Fibroblast of skin of left biceps (primary cell): ENCODE results near the gene SPACA7.
"Not testable (repeated sequence)": the region's sequence is repeated elsewhere in the genome, so short reads cannot be mapped to it uniquely, and the experiment has no call there.

Source experiments
- DNase-seq, 2 experiments: peaks; one replicate each; pipeline ENCODE4 v3.0.0-alpha.2; 2013; ENCODE audit warnings: low read depth in 2 of 2

SPACA7 gene

GRCh38 chr13:112424098-112424497 is 47.9 kb downstream of the SPACA7 start:
- DNase-seq: no peak

DNA sequence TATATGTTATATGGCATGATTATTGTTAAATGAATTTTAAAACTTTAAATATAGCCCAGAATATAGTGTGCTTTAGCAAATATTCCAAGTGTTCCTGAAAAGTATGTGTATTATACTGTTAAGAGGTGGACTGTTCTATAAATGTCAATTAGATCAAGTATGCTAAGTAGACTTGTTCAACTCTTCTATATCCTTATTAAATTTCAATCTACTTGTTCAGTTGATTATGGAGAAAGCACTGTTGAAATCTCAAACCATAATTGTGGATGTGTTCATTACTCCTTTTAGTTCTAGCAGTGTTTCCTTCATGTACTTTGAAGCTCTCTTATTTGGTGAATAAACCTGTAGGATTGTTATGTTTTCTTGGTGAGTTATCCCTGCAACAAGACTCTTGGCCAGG is 52.5 kb downstream of the SPACA7 start:
- DNase-seq: no peak

GRCh38 chr13:112431734-112432133 is 55.6 kb downstream of the SPACA7 start:
- no peak for DNase-seq

DNA sequence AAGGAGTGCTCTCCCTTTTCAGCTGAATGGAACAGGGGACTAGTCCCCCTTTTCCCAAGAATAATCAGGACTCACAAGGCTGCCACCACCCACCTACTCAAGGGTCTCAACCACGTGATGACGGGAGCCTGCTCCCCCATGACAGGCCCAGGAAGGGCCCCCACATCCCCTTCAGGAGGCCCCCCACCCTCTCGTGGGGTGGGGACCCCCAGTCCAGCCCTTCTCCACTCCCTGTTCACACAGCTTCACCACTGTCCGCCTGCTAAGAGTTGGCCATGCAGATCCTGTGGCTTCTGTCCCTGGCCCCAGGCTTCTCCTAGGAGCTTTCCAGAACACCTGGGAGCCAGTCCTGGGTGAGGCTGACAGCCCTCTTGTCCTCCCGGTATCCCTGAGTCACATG is 56.6 kb downstream of the SPACA7 start:
- not testable (repeated sequence) for DNase-seq

GRCh38 chr13:112433517-112433916 is 57.4 kb downstream of the SPACA7 start:
- DNase-seq: not testable (repeated sequence)

GRCh38 chr13:112434032-112434431 is 57.9 kb downstream of the SPACA7 start:
- DNase-seq: no peak

DNA sequence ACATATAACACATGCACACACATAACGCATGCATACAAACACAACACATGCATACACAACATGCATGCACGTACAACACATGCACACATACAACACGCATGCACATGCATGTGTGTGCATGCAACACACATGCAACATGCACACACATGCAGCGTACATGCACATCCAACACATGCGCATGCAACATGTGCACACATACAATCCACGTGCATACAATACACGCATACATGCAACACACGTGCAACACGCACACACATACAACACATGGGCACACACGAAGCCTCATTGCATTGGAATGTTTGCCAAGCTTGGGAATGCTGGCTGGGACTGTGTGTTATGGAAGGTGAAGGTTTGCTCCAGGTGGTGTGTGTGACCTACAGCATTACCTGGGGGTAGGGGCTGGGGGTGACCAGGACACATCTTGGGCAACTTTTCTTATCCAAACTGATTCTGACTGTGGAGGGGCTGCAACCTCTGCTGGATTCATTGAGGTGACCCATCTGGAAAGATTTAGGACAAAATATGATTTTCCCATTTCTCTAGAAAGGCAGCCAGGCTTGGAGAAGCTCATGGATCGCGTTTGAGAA is 58.9 kb downstream of the SPACA7 start:
- no peak for DNase-seq

DNA sequence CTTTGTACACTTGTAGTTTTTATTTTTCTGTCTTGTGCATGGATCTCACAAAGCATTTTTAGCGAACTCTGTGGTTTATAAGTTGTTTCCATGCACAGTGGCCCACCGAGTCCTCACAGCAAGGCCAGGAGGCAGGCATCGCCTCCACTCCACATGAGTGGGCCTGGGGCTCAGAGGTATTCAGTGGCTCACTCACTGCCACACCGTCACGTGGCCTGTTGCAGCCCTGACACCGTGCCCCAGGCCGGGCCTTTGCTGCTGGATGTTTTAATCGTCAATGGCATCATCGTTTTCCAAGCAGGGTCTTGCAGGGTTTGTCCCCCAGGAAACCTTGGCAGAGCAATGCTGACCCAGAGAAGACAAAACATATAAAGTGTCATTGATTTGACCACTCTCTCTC is 59.8 kb downstream of the SPACA7 start:
- DNase-seq: no peak

DNA sequence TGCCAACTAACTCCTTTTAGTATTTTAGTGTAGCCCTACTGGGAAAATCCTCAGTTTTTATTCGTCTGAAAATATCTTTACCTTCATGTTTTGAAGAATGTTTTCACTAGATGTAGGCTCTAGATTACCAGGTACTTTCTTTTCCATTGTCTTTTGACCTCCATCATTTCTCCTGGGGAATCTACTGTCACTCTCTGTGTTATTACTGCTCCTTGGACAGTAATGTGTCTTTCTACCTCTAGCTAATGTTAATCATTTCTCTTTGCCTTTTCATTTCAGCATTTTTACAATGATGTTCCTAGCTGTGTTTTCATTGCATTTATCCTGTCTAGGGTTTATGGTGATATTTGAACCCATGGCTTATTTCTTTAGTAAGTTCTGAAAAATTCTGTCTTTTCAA is 61.9 kb downstream of the SPACA7 start:
- no peak for DNase-seq

DNA sequence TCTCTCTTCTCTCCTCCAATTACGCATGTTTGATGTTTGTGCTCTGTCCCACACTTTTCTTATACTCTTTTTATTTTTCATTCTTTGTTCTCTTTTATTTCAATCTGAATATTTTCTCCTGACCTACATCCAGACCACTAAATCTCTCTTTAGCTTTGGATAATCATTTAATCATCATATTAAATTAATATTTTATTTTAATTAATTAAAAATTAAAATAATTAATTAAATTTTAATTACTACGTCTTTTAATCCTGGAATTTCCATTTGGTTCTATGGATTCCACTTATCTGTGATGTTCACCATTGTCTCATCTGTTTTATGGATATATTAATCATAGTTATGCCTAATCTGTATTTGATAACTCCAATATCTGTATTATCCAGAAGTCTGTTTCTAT is 62.4 kb downstream of the SPACA7 start:
- DNase-seq: no peak

- DNase-seq: no peak
Measured at GRCh38 chr13:112441226-112441625, 65.1 kb downstream of the SPACA7 start.

DNA sequence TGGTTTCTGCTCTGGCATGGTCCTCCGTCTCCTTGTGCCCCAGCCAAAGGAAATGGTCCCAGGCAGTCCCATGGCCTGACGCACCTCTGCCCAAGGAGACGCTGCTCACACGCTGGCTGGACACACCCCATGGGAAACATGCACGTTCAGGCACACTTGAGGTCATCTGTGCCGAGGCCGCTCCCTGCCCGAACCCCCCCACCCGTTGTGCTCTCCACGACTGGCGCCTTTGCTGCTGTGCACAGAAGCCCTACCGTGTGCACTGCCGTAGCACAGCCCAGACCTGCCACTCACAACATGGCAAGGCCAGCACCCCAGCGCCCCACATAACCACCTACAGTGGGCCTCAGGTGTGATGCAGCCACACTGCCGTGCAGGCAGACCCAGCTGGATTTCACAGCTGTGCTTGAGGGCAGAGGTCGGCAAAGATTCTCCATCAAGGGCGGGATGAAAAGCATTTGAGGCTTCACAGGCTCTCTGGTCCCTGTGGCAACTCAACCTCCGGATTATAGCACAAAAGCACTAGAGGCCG is 65.7 kb downstream of the SPACA7 start:
- DNase-seq: no peak

GRCh38 chr13:112442483-112443090 is 66.4 kb downstream of the SPACA7 start:
- no peak for DNase-seq

GRCh38 chr13:112443191-112443994 is 67.2 kb downstream of the SPACA7 start:
- no peak for DNase-seq

GRCh38 chr13:112443995-112444311 is 67.8 kb downstream of the SPACA7 start:
- DNase-seq: no peak

DNA sequence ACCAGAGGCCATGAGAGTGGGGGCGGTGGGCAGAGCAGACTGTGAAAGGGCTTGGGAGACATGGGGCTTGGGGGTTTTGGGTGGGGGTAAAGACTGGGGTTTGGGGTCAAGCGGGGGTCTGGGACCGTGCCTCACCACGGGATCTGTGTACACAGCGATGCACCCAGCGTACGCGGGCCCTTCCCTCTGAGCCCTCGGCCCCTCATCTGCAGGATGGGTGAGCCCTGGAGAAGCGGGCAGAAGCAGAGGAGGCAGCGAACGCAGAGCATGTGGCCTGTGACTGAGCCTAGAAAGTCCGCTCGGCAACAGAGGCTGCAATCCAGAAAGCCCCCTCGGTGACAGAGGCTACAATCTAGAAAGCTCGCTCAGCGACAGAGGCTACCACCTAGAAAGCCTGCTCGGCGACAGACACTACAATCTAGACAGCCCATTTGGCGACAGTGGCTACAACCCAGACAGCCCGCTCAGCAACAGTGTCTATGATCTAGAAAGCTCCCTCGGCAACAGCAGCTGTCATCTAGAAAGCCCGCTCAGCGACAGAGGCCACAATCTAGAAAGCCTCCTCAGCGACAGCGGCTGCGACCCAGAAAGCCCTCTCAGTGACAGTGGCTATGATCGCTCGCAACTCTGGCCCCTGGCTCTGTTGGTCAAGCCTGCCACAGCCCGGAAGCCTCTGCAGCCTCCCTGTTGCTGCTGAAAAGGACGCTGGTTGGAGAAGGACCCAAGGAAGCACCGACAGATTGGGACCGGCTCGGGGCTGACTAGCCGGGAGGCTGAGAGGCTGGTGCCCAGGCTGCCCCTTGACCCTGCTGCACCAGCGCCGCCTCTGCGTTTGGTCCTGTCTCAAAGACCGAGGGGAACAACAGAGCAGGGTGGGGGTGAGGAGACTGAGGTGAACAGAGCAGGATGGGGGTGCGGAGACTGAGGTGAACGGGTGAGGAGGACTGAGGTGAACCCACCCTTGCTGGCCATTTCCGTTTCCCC is 68.6 kb downstream of the SPACA7 start:
- no peak for DNase-seq

DNA sequence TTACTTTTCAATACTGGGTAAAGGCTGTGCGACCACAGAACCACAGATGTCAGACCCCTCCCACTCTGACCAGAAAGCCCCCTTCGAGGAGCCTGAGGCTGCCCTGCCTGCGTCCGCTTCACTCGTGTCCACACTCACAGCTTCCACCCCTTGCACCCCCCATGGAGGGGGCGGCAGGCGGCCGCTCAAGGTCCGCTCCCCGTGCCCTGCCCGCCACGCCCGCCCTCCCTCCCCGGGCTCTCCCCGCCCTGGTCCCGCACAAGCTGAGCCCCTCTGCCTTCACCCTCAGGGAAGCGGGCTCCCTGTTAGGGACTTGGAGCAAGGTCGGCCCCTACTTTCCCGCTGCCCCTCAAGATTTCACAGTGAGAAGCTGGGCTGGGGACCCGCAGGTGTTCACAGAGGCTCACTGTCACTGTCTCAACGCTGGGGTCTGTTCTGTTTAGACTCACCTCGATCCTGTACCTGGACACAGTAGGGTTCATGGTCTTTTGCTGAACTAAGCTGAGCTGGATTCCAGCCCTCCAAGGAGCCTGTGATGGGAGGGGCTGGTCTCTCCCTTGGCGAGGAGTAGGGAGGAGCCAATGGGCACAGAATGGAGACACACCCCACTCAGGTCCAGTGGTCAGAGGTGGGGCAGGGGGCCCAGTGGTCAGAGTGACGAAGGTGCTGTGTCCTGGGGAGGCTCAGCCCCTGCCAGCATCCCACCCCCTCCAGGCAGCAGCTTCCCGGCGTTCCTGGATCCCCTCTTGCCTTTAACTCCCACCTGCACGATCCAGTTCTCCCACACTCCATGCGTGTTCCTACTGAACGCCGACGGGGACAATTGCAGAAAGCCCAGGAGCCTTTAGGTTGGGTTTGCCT is 69.5 kb downstream of the SPACA7 start:
- no peak for DNase-seq

GRCh38 chr13:112446347-112446861 is 70.2 kb downstream of the SPACA7 start:
- DNase-seq: no peak

GRCh38 chr13:112446867-112447266 is 70.7 kb downstream of the SPACA7 start:
- DNase-seq: no peak

DNA sequence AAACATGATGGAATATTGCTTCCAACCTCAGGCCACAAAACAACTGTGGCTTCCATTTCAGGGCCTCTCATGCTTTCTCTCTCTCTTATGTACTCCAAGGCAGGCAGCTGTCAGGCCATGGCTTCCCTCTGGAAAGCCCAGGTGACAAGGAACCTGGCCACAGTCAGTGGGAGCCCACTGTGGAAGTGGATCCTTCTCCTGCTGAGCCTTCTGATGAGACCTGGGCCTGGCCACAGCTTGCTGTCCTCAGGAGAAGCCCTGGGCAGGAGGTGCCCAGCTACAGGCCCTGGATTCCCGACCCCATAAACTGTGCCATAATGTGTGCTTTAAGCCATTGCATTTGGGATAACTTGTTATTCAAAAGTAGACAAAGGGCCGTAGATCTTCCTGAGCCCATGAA is 71.2 kb downstream of the SPACA7 start:
- DNase-seq: no peak
